HG03469 (cell line): ENCODE measurements around the gene INPP5J.

Experiments
- ATAC-seq: cut with Tn5 transposase; IDR thresholded peaks from one replicate; pipeline ENCODE4 v1.9.1; 2021; ENCODE audit warnings: mild to moderate bottlenecking, moderate library complexity, moderate number of reproducible peaks; ENCODE audit not compliant: unreplicated experiment

INPP5J gene

DNA sequence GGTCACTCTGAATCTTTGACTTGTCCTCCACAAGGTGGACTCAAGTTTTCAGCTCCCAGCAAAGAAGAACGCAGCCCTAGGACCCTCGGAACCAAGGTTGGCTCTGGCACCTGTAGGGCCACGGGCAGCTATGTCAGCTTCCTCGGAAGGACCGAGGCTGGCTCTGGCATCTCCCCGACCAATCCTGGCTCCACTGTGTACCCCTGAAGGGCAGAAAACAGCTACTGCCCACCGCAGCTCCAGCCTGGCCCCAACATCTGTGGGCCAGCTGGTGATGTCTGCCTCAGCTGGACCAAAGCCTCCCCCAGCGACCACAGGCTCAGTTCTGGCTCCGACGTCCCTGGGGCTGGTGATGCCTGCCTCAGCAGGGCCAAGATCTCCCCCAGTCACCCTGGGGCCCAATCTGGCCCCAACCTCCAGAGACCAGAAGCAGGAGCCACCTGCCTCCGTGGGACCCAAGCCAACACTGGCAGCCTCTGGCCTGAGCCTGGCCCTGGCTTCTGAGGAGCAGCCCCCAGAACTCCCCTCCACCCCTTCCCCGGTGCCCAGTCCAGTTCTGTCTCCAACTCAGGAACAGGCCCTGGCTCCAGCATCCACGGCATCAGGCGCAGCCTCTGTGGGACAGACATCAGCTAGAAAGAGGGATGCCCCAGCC lies 2.2 kb downstream of the INPP5J start:
- no peak for ATAC-seq

DNA sequence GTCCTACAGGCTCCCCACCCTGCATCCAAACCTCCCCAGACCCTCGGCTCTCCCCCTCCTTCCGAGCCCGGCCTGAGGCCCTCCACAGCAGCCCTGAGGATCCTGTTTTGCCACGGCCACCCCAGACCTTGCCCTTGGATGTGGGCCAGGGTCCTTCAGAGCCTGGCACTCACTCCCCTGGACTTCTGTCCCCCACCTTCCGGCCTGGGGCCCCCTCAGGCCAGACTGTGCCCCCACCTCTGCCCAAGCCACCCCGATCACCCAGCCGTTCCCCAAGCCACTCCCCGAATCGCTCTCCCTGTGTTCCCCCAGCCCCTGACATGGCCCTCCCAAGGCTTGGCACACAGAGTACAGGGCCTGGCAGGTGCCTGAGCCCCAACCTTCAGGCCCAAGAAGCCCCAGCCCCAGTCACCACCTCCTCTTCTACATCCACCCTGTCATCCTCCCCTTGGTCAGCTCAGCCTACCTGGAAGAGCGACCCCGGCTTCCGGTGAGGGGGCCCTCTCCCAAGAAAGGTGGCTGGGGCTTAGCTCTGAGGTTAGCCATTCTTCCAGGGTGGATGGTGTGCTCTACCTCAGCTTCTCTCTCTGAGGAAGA lies 2.9 kb downstream of the INPP5J start:
- no peak for ATAC-seq

DNA sequence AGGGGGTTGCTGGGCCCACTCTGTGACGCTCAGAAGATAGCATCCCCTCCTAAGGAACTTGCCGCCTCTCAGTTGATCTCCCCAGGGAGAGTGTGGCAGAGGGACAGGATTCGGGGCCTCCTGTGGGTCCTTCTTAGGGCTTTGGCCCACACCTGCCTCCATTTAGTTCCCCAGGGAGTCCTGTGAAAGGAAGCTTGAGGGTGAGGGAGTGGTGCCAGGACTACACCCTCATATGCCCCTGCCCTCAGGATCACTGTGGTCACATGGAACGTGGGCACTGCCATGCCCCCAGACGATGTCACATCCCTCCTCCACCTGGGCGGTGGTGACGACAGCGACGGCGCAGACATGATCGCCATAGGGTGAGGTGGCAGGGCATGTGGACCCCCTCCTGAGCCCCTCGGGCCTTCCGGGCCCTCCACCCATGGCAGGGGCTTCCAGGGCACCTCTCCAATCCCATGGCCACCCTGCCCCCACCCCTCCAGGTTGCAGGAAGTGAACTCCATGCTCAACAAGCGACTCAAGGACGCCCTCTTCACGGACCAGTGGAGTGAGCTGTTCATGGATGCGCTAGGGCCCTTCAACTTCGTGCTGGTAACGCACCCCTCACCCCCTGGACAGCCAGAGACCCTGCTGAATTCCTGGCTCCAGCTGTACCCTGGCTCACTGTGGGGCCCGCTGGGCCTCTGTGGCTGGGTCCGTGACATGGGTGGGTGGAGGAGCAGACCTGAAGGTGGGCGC lies 3.5 kb downstream of the INPP5J start:
- ATAC-seq, result no peak

DNA sequence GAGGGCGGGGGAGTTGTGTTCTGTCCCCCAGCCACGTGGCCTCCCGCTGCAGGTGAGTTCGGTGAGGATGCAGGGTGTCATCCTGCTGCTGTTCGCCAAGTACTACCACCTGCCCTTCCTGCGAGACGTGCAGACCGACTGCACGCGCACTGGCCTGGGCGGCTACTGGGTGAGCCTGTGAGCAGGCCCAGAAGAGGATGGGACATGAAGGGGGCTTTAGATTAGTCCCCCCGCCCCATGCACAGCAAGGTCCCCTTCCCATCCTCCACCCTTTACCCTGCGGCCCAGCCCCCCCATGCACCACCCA lies 4.1 kb downstream of the INPP5J start:
- ATAC-seq, result no peak

DNA sequence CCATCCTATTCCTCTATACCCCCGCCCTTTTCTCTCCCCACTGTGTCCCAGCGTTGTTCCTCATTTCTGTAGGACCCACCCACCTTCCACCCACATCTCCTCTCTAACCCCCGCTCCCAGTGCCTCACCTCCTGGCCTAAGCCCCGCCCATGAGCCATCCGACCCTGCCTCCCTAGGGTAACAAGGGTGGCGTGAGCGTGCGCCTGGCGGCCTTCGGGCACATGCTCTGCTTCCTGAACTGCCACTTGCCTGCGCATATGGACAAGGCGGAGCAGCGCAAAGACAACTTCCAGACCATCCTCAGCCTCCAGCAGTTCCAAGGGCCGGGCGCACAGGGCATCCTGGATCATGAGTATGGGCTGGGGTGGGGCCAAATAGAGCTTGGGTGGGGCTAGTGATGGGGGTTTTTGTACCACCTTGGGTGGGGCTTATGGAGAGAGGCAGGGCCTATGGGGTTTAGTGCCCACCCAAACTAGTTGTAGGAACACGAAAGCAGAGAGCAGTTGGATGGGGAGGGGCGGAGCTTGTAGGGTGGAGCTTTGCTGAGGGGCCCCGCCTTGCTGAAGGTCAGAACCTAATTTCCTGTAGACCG lies 4.5 kb downstream of the INPP5J start:
- no peak for ATAC-seq

DNA sequence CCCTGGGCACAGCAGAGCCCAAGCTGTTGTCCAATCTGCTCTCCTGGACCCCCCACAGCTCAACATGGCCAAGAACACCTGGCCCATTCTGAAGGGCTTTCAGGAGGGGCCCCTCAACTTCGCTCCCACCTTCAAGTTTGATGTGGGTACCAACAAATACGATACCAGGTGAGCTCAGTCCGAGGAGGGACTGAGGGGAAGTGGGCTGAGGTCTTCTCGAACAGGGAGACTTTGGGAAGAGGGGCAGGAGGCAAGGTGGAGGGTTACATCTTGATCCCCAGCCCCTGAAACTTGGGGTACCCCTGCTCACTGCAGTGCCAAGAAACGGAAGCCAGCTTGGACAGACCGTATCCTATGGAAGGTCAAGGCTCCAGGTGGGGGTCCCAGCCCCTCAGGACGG lies 5.4 kb downstream of the INPP5J start:
- ATAC-seq, result no peak

DNA sequence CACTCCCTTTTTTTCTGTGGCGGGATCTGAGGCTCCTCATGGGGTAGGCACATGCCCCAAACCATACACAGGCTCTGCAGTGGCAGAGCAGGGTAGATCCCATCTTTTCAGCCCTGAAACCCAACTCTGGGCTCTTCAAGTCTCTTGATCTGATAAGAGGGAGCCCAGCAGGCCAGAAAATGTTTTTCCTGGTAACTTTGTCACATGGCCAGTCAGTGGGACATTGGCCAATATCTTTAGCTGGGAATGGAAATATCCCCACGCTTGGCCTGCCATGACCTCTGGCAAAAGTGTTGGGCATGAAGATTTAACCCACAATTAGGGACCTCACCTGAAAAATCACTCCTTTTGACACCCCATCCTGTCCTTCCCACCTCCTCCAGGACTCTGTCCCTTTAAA lies 8.1 kb downstream of the INPP5J start:
- no peak for ATAC-seq

DNA sequence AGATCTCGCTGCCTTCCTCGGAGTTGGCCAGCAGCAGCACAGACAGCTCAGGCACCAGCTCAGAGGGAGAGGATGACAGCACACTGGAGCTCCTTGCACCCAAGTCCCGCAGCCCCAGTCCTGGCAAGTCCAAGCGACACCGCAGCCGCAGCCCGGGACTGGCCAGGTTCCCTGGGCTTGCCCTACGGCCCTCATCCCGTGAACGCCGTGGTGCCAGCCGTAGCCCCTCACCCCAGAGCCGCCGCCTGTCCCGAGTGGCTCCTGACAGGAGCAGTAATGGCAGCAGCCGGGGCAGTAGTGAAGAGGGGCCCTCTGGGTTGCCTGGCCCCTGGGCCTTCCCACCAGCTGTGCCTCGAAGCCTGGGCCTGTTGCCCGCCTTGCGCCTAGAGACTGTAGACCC lies 11.1 kb downstream of the INPP5J start:
- ATAC-seq, result no peak

DNA sequence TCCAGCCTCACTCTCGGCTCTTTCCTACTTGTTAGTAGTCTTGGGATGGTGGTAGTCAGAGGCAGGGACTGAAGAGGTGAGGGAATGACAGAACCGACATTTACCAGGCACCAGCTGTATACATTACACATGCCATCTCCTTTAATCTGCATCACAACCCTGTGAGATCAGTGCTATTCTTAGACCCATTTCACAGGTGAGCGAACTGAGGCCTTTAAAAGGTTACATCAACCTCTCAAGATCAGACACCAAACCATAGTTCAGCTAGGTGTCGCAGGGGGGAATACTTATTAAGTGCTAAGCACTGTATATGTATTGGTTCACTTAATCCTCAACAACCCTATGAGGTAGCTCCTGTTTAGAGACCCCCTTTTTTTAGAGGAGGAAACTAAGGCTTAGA lies 11.9 kb downstream of the INPP5J start:
- ATAC-seq, result no peak

DNA sequence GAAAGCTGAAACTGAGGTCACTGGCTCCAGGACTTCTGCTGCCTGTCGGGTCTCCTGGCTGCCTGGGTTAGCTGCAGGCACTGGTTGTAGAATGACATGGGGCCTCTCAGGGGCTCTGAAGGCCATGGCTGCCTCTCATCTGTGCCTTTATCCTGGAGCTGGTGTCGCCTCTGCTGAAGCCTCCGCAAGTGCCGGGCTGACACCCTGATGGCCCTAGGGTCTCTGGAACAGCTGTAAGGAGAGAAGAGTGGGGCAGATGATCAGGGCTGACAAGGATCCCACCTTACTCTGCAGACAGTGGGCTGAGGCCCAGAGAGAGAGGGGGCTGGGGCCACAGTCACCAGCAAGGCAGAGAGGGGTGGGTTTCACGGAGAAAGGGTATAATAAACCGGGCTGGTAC lies 12.9 kb downstream of the INPP5J start:
- no peak for ATAC-seq

DNA sequence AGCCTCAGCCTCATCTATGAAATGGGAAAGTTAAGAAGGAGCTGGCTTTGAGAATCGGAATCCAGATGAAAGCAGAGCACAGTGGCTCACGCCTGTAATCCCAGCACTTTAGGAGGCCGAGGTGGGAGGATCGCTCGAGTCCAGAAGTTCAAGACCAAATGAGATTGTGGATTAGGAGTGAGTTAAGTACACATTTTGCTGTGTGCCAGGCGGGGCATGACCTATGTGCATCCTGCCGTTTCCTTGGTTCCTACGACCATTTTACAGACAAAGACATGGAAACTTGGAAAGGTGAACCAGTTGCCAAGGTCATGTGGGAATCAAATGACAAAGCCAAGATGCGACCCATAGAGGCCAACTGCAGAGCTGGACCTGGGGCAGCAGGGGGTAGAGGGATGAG lies 13.4 kb downstream of the INPP5J start:
- ATAC-seq, result no peak

DNA sequence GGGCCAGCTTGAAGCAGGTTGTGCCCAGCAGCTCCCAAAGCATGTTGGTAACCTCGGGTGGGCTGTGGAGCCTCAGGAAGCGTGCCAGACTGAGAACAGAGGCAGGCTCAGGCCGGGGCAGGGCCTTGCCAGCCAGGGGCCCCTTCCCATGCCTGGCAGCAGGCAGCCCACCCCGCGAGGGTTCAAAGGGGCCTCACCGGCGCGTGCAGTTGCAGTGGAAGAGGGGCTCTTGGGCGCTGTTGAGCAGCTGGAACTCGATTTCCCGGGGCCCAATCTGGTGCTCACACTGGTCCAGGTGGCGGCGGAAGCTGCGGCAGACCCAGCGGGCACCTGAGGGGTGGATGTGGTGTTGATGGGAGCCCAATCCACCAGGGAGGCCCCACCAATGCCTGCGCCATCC lies 13.9 kb downstream of the INPP5J start:
- ATAC-seq, result no peak

DNA sequence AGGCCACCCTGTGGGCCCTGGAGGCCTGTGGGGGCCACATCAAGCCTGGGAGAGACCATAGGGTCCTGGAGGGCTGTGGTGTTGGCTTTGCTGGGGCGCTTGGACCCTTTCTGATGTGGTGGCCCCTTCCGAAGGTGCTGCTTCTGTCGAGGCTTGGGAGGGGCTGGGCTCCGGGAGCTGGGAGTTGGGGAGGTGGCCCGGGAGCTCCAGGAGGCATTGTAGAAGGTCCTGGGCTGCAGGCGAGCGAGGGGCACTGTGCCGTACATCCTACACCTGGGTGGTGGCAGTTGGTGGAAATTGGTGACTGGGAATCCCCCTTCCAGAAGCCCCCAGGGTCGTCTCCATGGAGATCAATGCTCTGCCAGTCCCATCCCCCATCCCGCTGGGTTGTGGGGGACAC lies 15.0 kb downstream of the INPP5J start:
- ATAC-seq, result no peak

DNA sequence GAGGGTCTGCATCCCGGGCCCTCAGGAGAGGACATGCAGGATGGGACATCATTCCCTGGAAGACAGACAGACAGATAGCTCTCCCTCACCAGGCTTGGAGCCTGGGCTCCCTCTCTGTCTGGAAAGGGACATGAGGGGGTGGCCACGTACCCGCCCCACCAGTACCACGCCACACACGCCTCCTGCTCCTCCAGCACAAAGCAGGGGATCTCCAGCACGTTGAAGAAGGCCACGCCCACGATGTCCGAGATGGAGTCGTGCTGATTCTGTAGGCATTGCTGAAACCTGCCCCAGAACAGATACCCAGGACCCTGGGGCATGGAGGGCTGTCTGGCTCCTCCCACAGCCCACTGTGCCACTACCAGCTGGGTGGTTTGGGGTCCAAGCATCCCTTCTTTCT lies 15.4 kb downstream of the INPP5J start:
- no peak for ATAC-seq

DNA sequence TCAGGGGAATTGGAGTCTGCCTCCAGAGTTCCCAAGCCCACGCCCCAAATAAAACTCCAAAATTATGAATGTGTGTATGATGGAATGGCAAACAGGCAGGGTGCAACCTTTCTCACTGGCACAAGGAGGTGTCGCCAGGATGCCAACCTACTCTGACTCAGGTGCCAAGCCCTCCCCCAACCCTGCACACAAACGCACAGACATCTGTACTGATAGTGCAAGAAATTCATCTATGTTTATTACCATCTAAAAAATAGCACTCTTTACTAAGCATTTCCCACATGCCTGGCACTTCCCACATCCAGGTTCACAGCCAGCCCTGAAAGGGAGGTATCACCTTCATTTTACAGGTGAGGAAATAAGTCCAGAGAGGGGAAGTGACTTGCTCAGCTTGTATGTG lies 16.3 kb downstream of the INPP5J start:
- no peak for ATAC-seq

DNA sequence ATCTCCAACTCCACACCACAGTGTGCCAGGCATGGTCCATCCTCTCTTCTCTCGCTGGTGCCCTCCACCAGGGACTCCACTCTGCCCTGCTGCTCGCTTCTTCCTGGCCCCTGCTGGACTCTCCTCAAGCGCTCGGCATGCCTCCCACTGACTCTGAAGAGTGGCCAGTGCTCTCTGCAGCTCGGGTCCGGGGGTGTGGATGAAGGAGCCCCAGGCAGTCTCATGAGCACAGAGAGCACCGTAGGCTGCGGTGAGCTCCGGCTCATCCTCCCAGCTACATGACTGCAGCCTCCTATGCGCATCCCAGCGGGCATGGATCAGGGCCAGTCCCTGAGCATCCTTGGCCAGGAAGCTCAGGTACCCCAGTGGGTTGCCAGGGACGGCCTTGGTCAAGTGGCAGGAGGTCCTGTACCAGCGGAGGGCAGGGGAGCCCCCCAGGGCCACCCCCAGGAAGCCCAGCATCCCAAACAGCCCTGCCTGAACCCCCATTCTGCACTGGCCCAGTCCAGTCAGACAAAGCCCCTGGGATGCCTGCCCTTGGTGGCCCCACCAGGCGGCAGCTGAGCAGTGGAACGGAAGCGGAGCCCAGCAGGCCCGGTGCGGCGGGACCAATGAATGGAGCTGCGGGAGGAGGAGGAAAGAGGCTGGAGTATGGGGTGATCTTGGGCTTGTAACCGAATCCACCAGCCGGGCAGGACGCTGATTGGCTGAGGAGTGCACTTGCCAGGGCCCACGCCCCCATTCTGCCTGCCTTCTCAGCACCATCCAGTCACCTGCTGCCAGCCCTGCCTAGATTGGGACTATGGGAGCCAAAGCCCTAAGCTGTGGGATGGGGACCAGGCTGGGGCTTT lies 17.3 kb downstream of the INPP5J start, which contains the start of gene PLA2G3:
Gene PLA2G3, minus strand, starts transcription at position 643 of the 851 bp plus-strand sequence. Its CDS starts 154 bp downstream, at position 489.
- ATAC-seq, result no peak

DNA sequence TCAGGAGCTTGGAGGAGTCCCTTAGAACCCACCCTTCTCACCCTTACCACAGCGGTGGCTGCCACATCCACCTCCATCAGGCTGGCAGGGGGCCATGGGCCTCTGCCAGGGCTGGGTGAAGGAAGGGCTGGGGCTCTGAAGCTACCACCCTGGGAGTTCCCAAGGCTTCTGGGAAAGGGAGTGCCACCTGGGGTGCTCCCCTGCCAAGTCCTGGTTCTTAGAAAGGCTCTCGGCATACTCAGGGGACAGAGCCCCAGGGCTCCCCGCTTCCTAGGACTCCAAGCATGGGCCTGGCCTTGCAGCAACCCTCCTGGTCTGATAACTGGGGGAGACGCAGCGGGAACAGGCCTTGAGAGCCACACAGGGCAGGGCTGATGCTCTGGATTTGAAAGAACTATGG lies 18.0 kb downstream of the INPP5J start:
- no peak for ATAC-seq

DNA sequence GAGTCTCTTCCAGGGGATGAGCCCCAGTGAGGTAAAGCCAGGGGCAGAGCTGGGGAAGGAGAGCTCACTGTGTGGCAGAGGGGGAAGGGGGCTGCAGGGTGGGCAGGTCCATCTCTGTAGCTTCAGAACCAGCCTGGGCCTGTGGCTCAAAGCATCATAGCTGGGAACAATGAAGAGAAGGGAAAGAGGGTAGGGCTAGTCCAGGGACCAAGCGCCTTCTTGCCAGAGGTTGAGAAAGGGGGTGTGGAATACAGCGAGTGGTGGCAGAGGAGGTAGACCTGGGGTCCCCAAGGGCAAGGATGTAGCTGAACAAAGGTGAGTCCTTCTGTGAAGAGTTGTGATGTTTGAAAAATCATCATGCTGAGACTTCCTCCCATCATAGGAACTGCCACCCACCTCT lies 18.8 kb downstream of the INPP5J start:
- ATAC-seq, result no peak

DNA sequence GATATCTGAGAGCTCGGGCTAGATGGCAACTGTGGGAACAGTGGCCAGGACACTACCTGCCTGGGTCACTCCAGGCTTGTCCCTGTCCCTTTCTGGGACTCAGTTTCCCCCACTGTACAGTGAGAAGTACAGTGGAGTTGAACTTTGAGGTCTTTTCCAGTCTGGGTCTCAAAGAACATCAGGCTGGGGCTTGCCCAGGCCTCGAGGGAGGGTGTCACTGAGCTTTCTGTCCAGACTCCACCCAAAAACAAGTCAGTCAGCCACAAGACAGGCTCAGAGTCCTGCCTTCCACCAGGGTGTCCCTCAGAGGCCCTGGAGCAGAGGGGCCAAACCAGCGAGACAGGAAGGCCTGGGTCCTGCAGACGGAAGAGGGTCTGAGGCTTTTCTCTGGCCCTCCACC lies 19.5 kb downstream of the INPP5J start:
- ATAC-seq, result no peak

DNA sequence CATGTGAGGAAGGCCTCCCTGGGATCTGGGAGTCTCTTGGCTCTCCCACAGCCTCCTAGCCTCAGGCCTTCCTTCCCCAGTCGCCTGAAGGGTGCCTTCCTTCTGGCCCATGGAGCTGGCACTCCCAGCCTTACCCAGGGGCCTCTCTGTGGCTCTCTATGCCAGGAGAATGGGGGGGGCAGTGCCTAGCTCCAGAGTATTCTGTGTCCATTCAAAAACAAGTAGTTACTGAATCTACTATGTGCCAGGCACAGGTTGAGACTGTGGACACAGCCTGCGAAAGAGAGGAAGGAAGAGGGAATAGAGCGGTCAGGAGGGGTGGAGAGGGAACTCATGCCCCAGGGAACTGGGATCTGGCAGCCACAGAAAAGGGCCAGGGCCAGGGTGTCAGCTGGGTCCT lies 20.3 kb downstream of the INPP5J start:
- no peak for ATAC-seq

DNA sequence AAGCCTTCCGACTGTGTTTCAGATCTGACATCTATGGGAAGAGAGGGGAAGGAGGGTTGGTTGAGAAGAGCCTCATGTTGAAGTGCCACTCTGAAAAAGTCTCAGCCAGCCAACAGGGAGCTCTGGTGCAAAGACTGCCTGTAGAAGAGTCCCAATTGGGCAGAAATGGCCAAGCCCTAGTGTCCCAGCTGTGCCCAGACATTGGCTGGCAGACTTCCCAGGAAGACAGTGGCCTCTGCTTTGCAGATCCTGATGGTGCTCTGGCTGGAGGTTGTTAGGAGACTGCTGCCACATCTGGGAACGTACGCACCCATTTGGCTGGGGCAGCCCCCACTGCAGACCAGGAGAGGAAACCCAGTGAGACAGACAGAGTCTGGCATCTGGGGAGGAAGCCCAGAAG lies 20.8 kb downstream of the INPP5J start:
- ATAC-seq, result no peak
